DOHH2 (cell line): Measurements from ENCODE around the gene SERPINF2.

Experiments used
- EZH2phosphoT487 ChIP-seq: fragments of 200-600 bp; sonication (generic); IDR thresholded peaks from 2 replicates; pipeline ENCODE4 v1.6.1; 2017; ENCODE audit warnings: borderline replicate concordance, mild to moderate bottlenecking, antibody characterized with exemption, low read length, moderate library complexity, mixed read lengths
- TF ChIP-seq, protein P1 (sequence below): fragments of 200-600 bp; sonication (generic); IDR thresholded peaks from one replicate; pipeline ENCODE4 v1.5.1; 2014; ENCODE audit warnings: antibody characterized with exemption, mild to moderate bottlenecking, low read depth, low read length; ENCODE audit not compliant: poor library complexity, severe bottlenecking

DNA sequence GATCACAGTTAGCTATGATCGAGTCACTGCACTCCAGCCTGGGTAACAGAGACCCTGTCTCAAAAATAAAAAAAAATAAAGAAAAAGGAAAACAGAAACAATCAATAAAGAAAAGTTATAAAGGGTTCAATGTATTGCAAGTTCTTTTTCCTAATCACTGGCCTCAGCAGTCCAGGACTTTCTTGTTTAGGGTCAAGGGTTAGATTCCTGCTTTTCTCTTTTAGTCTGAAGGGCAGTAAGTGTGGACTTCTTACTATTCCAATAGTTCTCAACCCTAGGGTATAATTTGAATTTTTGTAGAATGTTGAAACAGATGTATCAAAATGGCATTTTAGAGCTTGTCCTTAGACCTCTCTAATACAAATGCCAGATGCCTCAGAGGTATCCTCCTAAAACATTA, 59.8 kb downstream of the SERPINF2 start:
- TF ChIP-seq, protein P1, sequence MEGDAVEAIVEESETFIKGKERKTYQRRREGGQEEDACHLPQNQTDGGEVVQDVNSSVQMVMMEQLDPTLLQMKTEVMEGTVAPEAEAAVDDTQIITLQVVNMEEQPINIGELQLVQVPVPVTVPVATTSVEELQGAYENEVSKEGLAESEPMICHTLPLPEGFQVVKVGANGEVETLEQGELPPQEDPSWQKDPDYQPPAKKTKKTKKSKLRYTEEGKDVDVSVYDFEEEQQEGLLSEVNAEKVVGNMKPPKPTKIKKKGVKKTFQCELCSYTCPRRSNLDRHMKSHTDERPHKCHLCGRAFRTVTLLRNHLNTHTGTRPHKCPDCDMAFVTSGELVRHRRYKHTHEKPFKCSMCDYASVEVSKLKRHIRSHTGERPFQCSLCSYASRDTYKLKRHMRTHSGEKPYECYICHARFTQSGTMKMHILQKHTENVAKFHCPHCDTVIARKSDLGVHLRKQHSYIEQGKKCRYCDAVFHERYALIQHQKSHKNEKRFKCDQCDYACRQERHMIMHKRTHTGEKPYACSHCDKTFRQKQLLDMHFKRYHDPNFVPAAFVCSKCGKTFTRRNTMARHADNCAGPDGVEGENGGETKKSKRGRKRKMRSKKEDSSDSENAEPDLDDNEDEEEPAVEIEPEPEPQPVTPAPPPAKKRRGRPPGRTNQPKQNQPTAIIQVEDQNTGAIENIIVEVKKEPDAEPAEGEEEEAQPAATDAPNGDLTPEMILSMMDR: no peak
- no peak for TF ChIP-seq EZH2phosphoT487
